Measurements from ENCODE around the gene ZNF700. TPM values are rescaled to one million over a fixed set of nuclear protein-coding genes. Genes with fewer than 3 reads are reported as not detected.
A peak's percentile ranks its signal among the peaks of the same experiment; 100 is the strongest.
"Not testable (repeated sequence)": the region's sequence is repeated elsewhere in the genome, so short reads cannot be mapped to it uniquely, and the experiment has no call there.

Gene ZNF700
- total RNA-seq, 2 experiments from 2014 or later = 22.7 to 25.7 TPM

GRCh38 chr19:11942008-11942842 lies 17.3 kb downstream of the ZNF700 start:
- ChIA-PET CTCF (interaction anchor here (1.3 kb wide), 1 partner anchor 144 kb away, joined by 5 read pairs; the partner anchor contains the start of gene ZNF491), POLR2A (no interaction called here)
- Mint-ChIP-seq H3K27ac (no peak overlapping the region), H3K36me3 (ENCODE audit: low read depth) (peaks cover 90% of the 10 kb centered on the region), H3K9me3 (ENCODE audit: insufficient read depth) (peaks cover 46% of the 10 kb centered on the region), H3K4me3 (no peak overlapping the region), H3K27me3 (ENCODE audit: low read depth) (no peaks in the 10 kb centered on the region), H3K4me1 (ENCODE audit: low read depth) (no peaks in the 10 kb centered on the region)
- ATAC-seq (no peak), DNase-seq (no peak)

DNA sequence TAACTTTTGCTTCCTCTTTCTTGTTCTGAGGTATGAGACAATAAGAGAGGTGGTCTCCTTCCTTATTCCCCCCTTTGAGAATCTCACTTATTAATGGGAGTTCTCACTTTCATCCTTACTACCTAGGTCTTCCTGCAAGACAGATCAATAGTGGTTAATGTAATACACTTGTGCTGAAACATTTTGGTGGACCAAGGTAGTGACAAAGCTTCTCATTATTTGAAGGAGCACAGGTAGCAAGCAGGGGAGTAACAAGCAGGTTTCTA lies 17.9 kb downstream of the ZNF700 start:
- no peaks in the 10 kb centered on the region for H3K4me1 Mint-ChIP-seq (ENCODE audit: low read depth)
- ATAC-seq (no peak), DNase-seq (no peak)
- ChIA-PET POLR2A (no interaction called here), CTCF (interaction anchor here (1.3 to 1.8 kb wide), 2 partner anchors 18 to 145 kb away, joined by 4 to 5 read pairs; partner anchors contain the start of genes ZNF491 and ZNF700)
- H3K36me3 Mint-ChIP-seq (ENCODE audit: low read depth) = peaks cover 91% of the 10 kb centered on the region
- H3K9me3 Mint-ChIP-seq (ENCODE audit: insufficient read depth) = peaks cover 52% of the 10 kb centered on the region
- H3K27ac Mint-ChIP-seq = no peak overlapping the region
- no peak overlapping the region for H3K4me3 Mint-ChIP-seq
- no peaks in the 10 kb centered on the region for H3K27me3 Mint-ChIP-seq (ENCODE audit: low read depth)

DNA sequence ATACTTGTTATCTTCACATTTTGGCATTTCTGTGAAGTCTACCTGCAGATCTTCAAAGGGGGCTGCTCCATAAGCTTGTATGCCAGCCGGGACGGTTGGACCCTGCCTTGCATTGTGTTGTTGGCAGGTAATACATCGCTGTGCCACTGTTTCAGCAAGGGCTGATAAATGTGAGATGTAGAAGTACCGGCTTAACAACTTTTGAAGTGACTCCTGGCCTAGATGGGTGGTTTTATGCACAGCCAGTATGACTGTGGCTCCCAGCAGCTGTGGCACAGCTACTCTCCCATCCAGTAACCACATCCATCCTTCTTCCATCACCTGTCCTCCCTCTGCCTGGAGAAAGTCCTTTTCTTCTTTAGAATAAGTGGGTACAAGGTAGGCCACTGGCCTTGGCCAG lies 19.7 kb downstream of the ZNF700 start:
- ChIA-PET CTCF (interaction anchor here (1.8 kb wide), 1 partner anchor 20 kb away, joined by 4 read pairs; the partner anchor contains the start of gene ZNF700), POLR2A (no interaction called here)
- peaks cover 96% of the 10 kb centered on the region for H3K36me3 Mint-ChIP-seq (ENCODE audit: low read depth)

GRCh38 chr19:11948646-11949045 lies 23.7 kb downstream of the ZNF700 start:
- ChIA-PET CTCF (no interaction called here), POLR2A (no interaction called here)
- DNase-seq (no peak), ATAC-seq (no peak)
- H3K36me3 Mint-ChIP-seq (ENCODE audit: low read depth) = peaks cover 94% of the 10 kb centered on the region
- H3K27me3 Mint-ChIP-seq (ENCODE audit: low read depth) = no peaks in the 10 kb centered on the region
- H3K4me3 Mint-ChIP-seq = no peak overlapping the region
- no peak overlapping the region for H3K27ac Mint-ChIP-seq
- no peaks in the 10 kb centered on the region for H3K4me1 Mint-ChIP-seq (ENCODE audit: low read depth)
- peaks cover 73% of the 10 kb centered on the region for H3K9me3 Mint-ChIP-seq (ENCODE audit: insufficient read depth)

More for the DNA sequence above, 19.7 kb downstream of the ZNF700 start:
- no peak for DNase-seq
- H3K9me3 Mint-ChIP-seq (ENCODE audit: insufficient read depth) = peaks cover 71% of the 10 kb centered on the region
- H3K27ac Mint-ChIP-seq = no peak overlapping the region
- H3K27me3 Mint-ChIP-seq (ENCODE audit: low read depth) = no peaks in the 10 kb centered on the region
- H3K4me3 Mint-ChIP-seq = no peak overlapping the region
- H3K4me1 Mint-ChIP-seq (ENCODE audit: low read depth) = no peaks in the 10 kb centered on the region
- ATAC-seq = no peak

GRCh38 chr19:11949201-11949600 lies 24.3 kb downstream of the ZNF700 start:
- H3K36me3 Mint-ChIP-seq (ENCODE audit: low read depth) = peaks cover 88% of the 10 kb centered on the region
- peak overlapping the region; percentile 1 for H3K27ac Mint-ChIP-seq
- POLR2A ChIA-PET = no interaction called here
- H3K4me1 Mint-ChIP-seq (ENCODE audit: low read depth) = no peaks in the 10 kb centered on the region
- H3K4me3 Mint-ChIP-seq = no peak overlapping the region
- H3K9me3 Mint-ChIP-seq (ENCODE audit: insufficient read depth) = peaks cover 72% of the 10 kb centered on the region
- no peak for DNase-seq
- no peak for ATAC-seq
- no peaks in the 10 kb centered on the region for H3K27me3 Mint-ChIP-seq (ENCODE audit: low read depth)
- CTCF ChIA-PET = no interaction called here

DNA sequence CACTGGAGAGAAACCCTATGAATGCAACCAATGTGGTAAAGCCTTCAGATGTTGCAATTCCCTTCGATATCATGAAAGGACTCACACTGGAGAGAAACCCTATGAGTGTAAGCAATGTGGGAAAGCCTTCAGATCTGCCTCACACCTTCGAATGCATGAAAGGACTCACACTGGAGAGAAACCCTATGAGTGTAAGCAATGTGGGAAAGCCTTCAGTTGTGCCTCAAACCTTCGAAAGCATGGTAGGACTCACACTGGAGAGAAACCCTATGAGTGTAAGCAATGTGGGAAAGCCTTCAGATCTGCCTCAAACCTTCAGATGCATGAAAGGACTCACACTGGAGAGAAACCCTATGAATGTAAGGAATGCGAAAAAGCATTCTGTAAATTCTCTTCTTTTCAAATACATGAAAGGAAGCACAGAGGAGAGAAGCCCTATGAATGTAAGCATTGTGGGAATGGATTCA lies 24.7 kb downstream of the ZNF700 start:
- POLR2A ChIA-PET; DNase-seq; CTCF ChIA-PET; ATAC-seq; H3K27me3 Mint-ChIP-seq (ENCODE audit: low read depth); H3K4me3 Mint-ChIP-seq; H3K4me1 Mint-ChIP-seq (ENCODE audit: low read depth): not testable (repeated sequence)
- Mint-ChIP-seq H3K27ac (peak overlapping the region; percentile 1), H3K9me3 (ENCODE audit: insufficient read depth) (peaks cover 70% of the 10 kb centered on the region), H3K36me3 (ENCODE audit: low read depth) (peaks cover 87% of the 10 kb centered on the region)

GRCh38 chr19:11950312-11950711 lies 25.4 kb downstream of the ZNF700 start:
- H3K4me1 Mint-ChIP-seq (ENCODE audit: low read depth) = no peaks in the 10 kb centered on the region
- H3K27ac Mint-ChIP-seq = no peak overlapping the region
- ATAC-seq = no peak
- H3K9me3 Mint-ChIP-seq (ENCODE audit: insufficient read depth) = peaks cover 71% of the 10 kb centered on the region
- H3K27me3 Mint-ChIP-seq (ENCODE audit: low read depth) = no peaks in the 10 kb centered on the region
- DNase-seq = no peak
- peaks cover 83% of the 10 kb centered on the region for H3K36me3 Mint-ChIP-seq (ENCODE audit: low read depth)
- ChIA-PET CTCF (no interaction called here), POLR2A (no interaction called here)
- H3K4me3 Mint-ChIP-seq = no peak overlapping the region

- H3K4me3 Mint-ChIP-seq = peak overlapping the region; percentile 88
- peaks cover 8% of the 10 kb centered on the region for H3K36me3 Mint-ChIP-seq (ENCODE audit: low read depth)
- POLR2A ChIA-PET = interaction anchor here (1.7 to 2.8 kb wide), 3 partner anchors 24 to 39 kb away, joined by 4 to 25 read pairs (median 17); partner anchors contain the start of gene ZNF700
- H3K4me1 Mint-ChIP-seq (ENCODE audit: low read depth) = peaks cover 27% of the 10 kb centered on the region
- H3K9me3 Mint-ChIP-seq (ENCODE audit: insufficient read depth) = peaks cover under 1% of the 10 kb centered on the region
- DNase-seq (peak; percentile 79), ATAC-seq (no peak)
- CTCF ChIA-PET = interaction anchor here (0.6 to 5.0 kb wide), 25 partner anchors 10 to 402 kb away, joined by 3 to 83 read pairs (median 4); partner anchors contain the start of genes ZNF20, ZNF440, ZNF442 and ZNF491
- H3K27me3 Mint-ChIP-seq (ENCODE audit: low read depth) = no peaks in the 10 kb centered on the region
- peak overlapping the region; percentile 88 for H3K27ac Mint-ChIP-seq
Observed at GRCh38 chr19:11963566-11964355, 38.9 kb downstream of the ZNF700 start.

DNA sequence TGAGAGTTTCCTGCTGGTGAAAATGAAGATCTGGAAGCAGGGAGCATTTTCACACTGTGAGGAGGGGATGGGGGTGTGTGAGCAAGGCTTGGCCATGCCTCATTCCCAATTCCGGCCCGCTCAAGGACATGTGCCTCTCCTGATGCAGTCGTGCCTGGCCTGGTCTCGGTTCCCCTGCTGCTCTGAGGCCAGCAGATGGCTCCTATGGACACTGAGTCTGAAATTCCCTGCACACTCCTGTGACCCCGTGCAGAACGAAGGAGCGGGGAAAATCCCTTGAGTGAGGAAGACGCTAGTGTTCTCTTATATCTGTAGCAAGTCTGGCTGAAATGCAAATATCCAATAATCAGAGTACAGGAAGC lies 39.6 kb downstream of the ZNF700 start:
- CTCF ChIA-PET = interaction anchor here (0.6 to 5.0 kb wide), 25 partner anchors 11 to 401 kb away, joined by 3 to 83 read pairs (median 4); partner anchors contain the start of genes ZNF20, ZNF440, ZNF442 and ZNF491
- POLR2A ChIA-PET = interaction anchor here (0.6 to 2.8 kb wide), 5 partner anchors 23 to 368 kb away, joined by 3 to 25 read pairs (median 5); partner anchors contain the start of genes ZNF20 and ZNF700
- ATAC-seq (no peak), DNase-seq (no peak)
- Mint-ChIP-seq H3K4me3 (peak overlapping the region; percentile 88), H3K27ac (peak overlapping the region; percentile 88), H3K36me3 (ENCODE audit: low read depth) (peaks cover 8% of the 10 kb centered on the region), H3K4me1 (ENCODE audit: low read depth) (peaks cover 27% of the 10 kb centered on the region), H3K9me3 (ENCODE audit: insufficient read depth) (no peaks in the 10 kb centered on the region), H3K27me3 (ENCODE audit: low read depth) (no peaks in the 10 kb centered on the region)

DNA sequence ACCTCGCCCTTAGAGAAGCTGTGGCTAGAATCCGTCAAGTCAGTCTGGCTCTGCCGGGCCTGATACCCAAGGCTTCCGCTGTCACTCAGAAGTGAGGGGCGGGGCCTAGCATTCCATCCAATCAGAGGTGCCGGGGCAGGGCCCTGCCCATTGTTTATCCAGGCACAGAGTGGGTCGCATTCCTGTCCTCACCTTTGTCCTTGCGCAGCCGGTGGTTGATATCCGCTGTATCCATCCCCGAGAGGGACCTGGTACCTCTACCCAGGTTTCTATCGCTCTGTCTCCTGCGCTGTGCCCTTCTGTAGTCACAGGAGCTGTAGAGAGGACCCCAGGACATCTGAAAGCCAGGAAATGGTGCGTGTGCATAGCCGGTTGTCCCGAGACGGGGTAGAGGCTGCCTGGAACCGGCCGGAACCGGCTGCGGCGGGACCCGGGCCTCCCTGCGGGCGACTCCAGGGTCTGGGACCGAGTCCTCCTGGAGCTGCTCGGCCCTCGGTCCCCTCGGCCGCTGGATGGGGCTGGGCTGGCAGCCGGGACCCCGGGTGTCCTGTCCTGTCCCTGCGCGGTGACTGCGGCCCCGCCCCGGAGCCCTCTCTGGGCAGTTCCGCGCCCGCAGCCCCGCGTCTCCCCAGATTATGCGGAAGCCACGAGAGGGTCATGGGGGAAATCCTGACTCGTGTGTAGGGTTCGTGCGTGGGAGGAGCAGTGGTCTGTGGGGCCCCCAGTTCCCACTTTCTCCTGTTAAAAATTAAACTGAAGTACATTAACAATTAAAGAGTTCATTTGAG lies 40.1 kb downstream of the ZNF700 start, which contains the start of gene ZNF763:
ZNF763 (plus strand) TSS at position 183 of the 788 bp plus-strand sequence; CDS start at position 352, 169 bp downstream.
- ChIA-PET CTCF (interaction anchor here (1.0 to 5.0 kb wide), 11 partner anchors 11 to 400 kb away, joined by 3 to 83 read pairs (median 5); partner anchors contain the start of genes ZNF20, ZNF442, ZNF491 and ZNF700), POLR2A (interaction anchor here (0.6 to 2.8 kb wide), 8 partner anchors 22 to 535 kb away, joined by 3 to 25 read pairs (median 4); partner anchors contain the start of genes ZNF20, ZNF433 and ZNF700)
- H3K4me3 Mint-ChIP-seq = peak within 1 kb of the TSS; percentile 88
- peak within 1 kb of the TSS; percentile 88 for H3K27ac Mint-ChIP-seq
- peaks cover 27% of the 10 kb centered on the region for H3K4me1 Mint-ChIP-seq (ENCODE audit: low read depth)
- no peaks in the 10 kb centered on the region for H3K27me3 Mint-ChIP-seq (ENCODE audit: low read depth)
- ATAC-seq (peak; percentile 97), DNase-seq (peak; percentile 94)
- H3K9me3 Mint-ChIP-seq (ENCODE audit: insufficient read depth) = peaks cover 3% of the 10 kb centered on the region
- peaks cover 6% of the 10 kb centered on the region for H3K36me3 Mint-ChIP-seq (ENCODE audit: low read depth)

- Mint-ChIP-seq H3K27ac (no peak overlapping the region), H3K9me3 (ENCODE audit: insufficient read depth) (peaks cover 18% of the 10 kb centered on the region), H3K27me3 (ENCODE audit: low read depth) (no peaks in the 10 kb centered on the region), H3K4me3 (no peak overlapping the region), H3K36me3 (ENCODE audit: low read depth) (peaks cover 14% of the 10 kb centered on the region), H3K4me1 (ENCODE audit: low read depth) (peaks cover 9% of the 10 kb centered on the region)
- DNase-seq (no peak), ATAC-seq (no peak)
- ChIA-PET CTCF (interaction anchor here (2.9 kb wide), 1 partner anchor 18 kb away, joined by 17 read pairs; no protein-coding TSS in a partner anchor), POLR2A (no interaction called here)
Observed at GRCh38 chr19:11970174-11970573, 45.3 kb downstream of the ZNF700 start.

Data from activated CD8-positive, alpha-beta T cell treated with anti-CD3 and anti-CD28 coated beads, Interleukin-2, amount 10 ng/mL, durations not matched to agents 7 days and 5 days (primary cell).